HG03135 (cell line): ENCODE results near the gene SLC19A3.

Source experiments
- ATAC-seq: cut with Tn5 transposase; IDR thresholded peaks from one replicate; pipeline ENCODE4 v1.9.1; 2021; ENCODE audit warnings: mild to moderate bottlenecking, moderate library complexity; ENCODE audit not compliant: unreplicated experiment

SLC19A3 gene

GRCh38 chr2:227634201-227634600, 83.6 kb downstream of the SLC19A3 start:
- ATAC-seq, result no peak
